ENCODE results near the gene P2RX6.
"Not testable (repeated sequence)": the region's sequence is repeated elsewhere in the genome, so short reads cannot be mapped to it uniquely, and the experiment has no call there.

Gene P2RX6

DNA sequence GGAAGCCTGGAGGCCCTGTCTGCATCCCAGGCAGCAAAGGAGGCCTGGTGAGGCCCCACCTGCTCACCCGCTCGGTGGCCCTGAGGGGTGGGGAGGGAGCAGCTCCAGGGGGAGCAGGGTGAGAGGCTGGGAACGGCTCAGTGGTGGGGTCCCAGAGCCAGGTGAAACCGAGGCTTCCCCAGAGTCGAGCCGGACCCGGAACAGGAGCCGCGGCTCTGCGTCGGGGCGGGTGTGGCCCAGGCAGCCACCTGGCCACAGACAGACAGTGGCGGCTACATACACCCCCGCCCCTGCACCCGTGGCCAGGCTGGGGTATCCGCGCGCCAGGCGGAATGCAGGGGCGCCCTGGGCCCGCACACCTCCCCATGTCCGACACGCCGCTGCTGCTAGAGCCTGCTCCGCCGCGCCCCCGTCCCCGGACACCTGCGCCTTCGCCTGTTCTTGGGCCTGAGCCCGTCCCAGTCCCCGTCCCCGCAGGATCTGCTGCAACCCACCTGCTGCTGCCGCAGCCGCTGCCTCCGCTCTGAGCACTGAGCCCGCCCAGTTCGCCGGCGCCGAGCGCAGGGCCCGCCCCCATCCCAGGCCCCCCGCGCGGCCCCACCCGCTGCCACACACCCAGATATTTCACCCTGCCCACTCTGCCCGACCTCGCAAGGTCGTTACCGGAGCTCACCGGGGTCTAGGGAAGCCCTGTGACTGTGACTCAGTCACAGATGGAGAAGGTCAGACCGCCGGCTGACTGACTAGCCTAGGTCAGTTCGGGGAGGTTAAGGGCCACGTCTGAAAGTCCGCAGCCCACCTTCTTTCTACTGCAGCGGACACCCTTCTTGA, 17.3 kb downstream of the P2RX6 start, which contains the start of gene SLC7A4:
Gene SLC7A4, minus strand, starts transcription at position 525 of the 831 bp plus-strand sequence. CDS start 749 bp downstream, outside the sequence.
- no peak within 1 kb of the TSS for H3K4me3 ChIP-seq (ENCODE audit: low read depth, low read length)
- TF ChIP-seq, protein P1, sequence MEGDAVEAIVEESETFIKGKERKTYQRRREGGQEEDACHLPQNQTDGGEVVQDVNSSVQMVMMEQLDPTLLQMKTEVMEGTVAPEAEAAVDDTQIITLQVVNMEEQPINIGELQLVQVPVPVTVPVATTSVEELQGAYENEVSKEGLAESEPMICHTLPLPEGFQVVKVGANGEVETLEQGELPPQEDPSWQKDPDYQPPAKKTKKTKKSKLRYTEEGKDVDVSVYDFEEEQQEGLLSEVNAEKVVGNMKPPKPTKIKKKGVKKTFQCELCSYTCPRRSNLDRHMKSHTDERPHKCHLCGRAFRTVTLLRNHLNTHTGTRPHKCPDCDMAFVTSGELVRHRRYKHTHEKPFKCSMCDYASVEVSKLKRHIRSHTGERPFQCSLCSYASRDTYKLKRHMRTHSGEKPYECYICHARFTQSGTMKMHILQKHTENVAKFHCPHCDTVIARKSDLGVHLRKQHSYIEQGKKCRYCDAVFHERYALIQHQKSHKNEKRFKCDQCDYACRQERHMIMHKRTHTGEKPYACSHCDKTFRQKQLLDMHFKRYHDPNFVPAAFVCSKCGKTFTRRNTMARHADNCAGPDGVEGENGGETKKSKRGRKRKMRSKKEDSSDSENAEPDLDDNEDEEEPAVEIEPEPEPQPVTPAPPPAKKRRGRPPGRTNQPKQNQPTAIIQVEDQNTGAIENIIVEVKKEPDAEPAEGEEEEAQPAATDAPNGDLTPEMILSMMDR (IDR thresholded peaks at IDR 0.05; ENCODE audit: borderline replicate concordance, insufficient read depth, low read depth, low read length) = no peak

DNA sequence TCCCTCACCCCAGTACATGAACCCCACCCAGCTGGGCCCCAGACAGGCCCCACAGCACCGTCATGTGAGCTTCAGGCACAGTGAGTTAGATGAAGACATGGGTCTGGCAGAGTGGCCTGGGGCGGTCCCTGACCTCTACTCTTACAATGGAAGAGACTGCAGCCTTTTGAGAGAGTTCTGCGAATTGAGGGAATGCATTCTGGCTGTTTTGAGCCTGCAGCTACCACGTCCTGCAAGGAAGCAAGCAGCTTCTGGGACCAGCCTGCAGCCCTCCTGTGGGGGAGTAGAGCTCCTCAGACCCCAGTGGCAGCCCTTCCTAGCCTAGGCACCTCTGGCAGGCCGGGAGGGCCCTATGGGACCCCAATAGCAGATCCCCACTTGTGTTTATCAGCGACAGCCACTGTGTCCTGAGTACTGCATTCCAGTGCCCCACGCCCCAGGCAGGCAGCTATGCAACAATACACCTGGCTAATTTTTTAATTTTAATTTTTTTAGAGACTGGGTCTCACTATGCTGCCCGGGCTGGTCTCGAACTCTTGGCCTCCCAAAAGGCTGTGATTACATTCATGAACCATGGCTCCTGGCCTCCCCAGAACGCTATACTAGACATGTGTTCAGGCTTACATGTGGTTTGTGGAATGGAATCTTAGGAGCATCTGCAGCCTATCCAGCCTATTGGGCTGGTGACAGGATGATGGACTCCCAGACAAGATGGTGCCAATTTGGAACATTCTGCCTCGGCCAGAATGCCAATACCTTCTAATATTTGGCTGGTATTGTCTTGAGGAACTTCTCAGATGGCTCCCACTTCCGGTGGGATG, 18.1 kb downstream of the P2RX6 start:
- H3K4me3 ChIP-seq (ENCODE audit: low read depth, low read length) = no peak overlapping the region
- TF ChIP-seq, protein P1 (IDR thresholded peaks at IDR 0.05; ENCODE audit: borderline replicate concordance, insufficient read depth, low read depth, low read length) = no peak

DNA sequence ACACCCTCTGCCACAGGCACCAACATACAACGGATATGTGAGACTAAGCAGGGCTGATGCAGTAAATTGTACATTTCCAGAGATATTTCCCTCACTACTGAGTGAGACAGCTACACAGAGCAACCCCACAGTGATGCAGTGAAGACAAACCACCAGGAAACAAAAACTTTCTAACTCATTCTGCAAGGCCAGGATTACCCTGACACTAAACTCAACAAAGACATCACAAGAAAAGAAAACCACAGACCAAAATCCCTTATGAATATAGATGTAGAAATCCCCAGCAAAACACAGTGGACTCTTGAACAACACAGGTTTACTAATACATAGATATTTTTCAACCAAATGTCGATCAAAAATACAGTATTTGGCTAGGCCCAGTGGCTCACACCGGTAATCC, 18.9 kb downstream of the P2RX6 start:
- TF ChIP-seq, protein P1 (IDR thresholded peaks at IDR 0.05; ENCODE audit: borderline replicate concordance, insufficient read depth, low read depth, low read length) = no peak
- H3K4me3 ChIP-seq (ENCODE audit: low read depth, low read length) = no peak overlapping the region

DNA sequence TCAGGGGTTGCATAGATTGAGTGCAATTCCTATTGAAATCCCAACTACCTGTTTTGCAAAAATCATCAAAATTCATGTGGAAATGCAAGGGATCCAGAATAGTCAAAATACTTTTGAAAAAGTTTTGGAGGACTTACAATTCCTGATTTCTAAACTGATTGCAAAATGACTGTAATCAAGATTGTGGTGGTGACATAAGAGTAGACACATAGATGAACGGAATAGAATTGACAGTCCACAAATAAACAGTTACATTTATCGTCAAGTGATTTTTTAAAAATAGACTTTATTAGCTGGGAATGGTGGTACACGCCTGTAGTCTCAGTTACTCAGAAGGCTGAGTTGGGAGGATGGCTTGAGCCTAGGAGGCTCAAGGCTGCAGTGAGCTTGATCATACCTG, 20.0 kb downstream of the P2RX6 start:
- H3K4me3 ChIP-seq (ENCODE audit: low read depth, low read length) = no peak overlapping the region
- TF ChIP-seq, protein P1 (IDR thresholded peaks at IDR 0.05; ENCODE audit: borderline replicate concordance, insufficient read depth, low read depth, low read length) = no peak

DNA sequence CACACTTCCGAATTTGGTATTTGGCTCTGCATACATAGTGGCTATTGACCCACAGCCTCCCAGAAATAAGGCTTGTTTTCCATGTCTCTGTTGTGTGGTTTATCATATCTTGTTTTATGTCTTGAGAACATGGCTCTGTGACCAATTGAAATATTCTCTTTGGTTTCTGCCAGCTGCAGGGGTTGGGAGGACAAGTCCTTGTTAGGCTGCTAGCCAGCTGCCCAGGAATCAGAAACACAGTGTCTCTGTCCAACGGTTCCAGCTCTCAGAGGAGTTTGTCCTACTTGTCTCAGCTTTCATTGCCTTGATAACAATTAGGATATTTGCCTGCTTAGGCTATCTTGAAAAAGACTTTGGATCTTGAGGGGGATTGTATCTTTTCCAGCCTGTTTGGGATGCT, 23.4 kb downstream of the P2RX6 start:
- H3K4me3 ChIP-seq (ENCODE audit: low read depth, low read length) = no peak overlapping the region
- TF ChIP-seq, protein P1 (IDR thresholded peaks at IDR 0.05; ENCODE audit: borderline replicate concordance, insufficient read depth, low read depth, low read length) = no peak

DNA sequence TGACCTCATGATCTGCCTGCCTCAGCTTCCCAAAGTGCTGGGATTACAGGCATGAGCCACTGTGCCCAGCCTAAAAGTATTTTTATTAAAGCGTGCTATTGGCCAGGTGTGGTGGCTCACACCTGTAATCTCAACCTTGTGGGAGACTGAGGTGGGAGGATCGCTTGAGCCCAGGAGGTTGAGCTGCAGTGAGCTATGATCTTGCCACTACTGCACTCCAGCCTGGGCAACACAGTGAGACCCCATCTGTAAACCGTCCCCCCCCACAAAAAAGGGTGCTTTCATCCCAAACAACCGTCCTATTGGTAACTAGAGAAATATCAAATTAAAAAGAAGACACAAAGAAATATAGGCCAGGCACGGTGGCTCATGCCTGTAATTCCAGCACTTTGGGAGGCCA, 24.2 kb downstream of the P2RX6 start:
- not testable (repeated sequence) for H3K4me3 ChIP-seq (ENCODE audit: low read depth, low read length)

DNA sequence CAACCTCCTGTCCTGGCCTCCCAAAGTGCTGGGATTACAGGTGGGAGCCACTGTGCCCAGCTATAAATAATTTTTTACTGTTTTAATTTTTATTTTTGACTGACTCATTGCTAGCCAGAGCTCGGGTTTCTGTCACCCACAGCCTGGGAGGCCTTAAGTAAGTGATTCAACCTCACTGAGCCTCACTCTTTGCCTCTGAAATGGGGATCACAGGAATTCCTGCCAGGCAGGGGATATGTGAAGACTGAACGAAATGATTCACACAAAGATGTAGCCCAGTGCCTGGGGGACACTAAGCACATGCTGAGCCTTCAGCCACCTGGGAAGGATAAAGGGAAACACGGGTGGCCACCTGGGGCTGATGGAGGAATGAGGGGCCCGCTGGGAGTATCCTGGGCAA, 27.0 kb downstream of the P2RX6 start:
- TF ChIP-seq, protein P1 (IDR thresholded peaks at IDR 0.05; ENCODE audit: borderline replicate concordance, insufficient read depth, low read depth, low read length) = no peak

More for the DNA sequence above, 27.0 kb downstream of the P2RX6 start:
- no peak overlapping the region for H3K4me3 ChIP-seq (ENCODE audit: low read depth, low read length)

Measured in GM12875 (cell line).